Epithelial cell of esophagus (primary cell): ENCODE data around the gene USP20.

Experiments used
- DNase-seq: peaks from one replicate; pipeline ENCODE4 v3.0.0; 2010; ENCODE audit warnings: low read depth
- H3K4me3 ChIP-seq: 2 replicates; pipeline ENCODE4 v1.5.1; 2011; ENCODE audit warnings: mild to moderate bottlenecking, low read length, control low read depth
- TF ChIP-seq, protein P1 (sequence below): IDR thresholded peaks from 2 replicates; pipeline ENCODE4 v1.5.1; 2011; ENCODE audit warnings: low read depth, mild to moderate bottlenecking, low read length, control low read depth, inconsistent platforms; ENCODE audit not compliant: insufficient read depth; ENCODE audit errors: missing control alignments

USP20 gene

DNA sequence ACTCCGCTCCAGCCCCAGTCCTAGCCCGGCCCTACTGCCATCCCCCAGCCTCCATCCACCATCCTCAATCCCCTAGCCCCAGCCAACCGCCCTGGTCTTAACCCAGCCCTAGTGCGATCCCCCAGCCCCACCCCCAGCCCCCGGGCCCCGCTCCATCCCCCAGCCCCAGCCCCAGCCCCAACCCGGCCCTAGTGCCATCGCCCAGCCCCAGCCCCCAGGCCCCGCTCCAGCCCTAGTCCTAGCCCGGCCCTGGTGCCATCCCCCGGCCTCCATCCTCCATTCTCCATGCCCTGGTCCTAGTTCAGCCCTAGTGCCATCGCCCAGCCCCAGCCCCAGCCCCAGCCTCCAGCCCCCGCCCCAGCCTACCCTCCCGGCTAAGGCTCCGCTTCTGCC lies 11.7 kb upstream of the USP20 start:
- DNase-seq: no peak
- peak overlapping the region; percentile 69 for H3K4me3 ChIP-seq
- TF ChIP-seq, protein P1, sequence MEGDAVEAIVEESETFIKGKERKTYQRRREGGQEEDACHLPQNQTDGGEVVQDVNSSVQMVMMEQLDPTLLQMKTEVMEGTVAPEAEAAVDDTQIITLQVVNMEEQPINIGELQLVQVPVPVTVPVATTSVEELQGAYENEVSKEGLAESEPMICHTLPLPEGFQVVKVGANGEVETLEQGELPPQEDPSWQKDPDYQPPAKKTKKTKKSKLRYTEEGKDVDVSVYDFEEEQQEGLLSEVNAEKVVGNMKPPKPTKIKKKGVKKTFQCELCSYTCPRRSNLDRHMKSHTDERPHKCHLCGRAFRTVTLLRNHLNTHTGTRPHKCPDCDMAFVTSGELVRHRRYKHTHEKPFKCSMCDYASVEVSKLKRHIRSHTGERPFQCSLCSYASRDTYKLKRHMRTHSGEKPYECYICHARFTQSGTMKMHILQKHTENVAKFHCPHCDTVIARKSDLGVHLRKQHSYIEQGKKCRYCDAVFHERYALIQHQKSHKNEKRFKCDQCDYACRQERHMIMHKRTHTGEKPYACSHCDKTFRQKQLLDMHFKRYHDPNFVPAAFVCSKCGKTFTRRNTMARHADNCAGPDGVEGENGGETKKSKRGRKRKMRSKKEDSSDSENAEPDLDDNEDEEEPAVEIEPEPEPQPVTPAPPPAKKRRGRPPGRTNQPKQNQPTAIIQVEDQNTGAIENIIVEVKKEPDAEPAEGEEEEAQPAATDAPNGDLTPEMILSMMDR: no peak

DNA sequence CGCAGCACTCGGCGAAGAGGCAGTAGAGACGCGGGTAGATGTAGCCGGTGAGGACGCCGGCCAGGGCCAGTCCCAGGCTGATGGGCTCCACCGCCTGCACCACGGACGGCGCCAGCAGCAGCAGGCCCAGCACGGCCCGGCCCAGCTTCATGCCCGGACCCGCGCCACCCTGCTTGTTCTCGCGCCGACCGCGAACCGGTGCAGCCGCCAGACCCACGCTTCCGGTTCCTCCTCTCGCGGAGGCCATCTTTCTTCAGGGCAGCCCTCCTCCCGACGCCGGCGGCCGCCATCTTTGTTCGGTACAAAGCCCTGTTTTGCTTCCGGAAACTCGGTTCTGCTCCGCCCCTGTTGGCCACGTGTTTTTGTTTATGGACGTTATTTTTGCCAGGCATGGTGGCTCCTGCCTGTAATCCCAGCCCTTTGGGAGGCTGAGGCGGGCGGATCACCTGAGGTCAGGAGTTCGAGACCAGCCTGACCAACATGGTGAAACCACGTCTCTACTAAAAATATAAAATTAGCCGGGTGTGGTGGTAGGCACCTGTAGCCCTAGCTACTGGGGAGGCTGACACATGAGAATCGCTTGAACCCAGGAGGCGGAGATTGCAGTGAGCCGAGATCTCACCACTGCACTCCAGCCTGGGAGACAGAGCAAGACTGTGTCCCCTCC lies 11.2 kb upstream of the USP20 start, which contains the start of gene TOR1A:
Gene TOR1A (minus strand): TSS at position 202 of the 667 bp plus-strand sequence. CDS start 51 bp downstream, at position 151.
- peak; percentile 96 for DNase-seq
- peak within 1 kb of the TSS; percentile 69 for H3K4me3 ChIP-seq
- TF ChIP-seq, protein P1: no peak

DNA sequence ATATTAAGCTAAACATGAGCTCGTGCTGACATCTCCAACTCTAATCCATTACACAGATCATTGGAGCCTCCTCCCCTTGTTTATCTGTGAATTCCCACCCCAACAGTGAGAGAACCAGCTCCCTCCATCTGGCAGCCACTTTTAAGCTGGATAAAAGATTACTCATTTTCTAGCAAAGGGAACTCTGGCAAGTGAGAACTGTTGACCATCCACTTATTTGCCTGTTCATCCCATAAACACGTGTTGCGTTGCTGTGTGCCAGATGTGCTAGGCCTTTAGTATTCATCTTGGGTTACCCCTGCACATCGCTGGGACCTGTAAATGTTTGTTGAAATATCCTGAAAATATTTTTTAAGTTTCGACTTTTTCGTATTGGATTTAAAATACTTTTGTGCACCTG lies 8.9 kb upstream of the USP20 start:
- H3K4me3 ChIP-seq: no peak overlapping the region
- TF ChIP-seq, protein P1: no peak
- no peak for DNase-seq

DNA sequence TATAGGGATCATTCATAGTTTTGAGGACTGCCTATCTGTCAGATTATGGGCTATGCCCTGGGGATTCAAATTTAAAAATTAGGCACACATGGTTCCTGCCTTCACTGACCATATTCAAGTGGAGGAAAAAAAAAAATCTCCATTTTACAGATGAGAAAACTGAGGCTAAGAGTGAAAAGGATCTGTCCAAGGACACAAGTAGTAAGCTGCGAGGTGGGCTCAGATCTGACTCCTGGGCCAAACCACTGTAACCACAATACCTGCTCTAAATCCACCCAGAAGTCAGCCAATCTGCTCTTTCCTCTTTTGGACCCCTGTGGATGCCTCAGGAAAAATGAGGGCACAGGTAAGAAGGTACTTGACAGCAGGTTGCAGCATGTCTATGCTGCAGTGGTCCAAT lies 8.5 kb upstream of the USP20 start:
- TF ChIP-seq, protein P1: no peak
- H3K4me3 ChIP-seq: no peak overlapping the region
- DNase-seq: no peak

DNA sequence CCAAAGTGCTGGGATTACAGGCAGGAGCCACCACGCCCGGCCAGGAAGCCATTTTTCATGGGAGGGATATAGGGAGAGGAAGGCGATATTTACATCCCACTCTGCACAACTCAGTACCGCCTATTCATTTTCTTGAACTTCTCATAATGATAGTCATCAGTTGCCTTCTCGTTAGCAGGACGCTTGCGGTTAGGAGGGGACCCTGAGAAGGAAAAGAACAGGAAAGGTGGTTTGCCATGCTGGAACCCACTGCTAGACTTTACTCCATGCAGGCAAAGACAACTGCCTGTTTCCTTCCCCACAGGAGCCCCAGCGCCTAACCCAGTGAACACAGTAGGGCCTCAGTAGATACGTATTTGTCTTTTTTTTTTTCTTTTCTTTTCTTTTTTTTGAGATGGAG lies 7.2 kb upstream of the USP20 start:
- TF ChIP-seq, protein P1: no peak
- DNase-seq: no peak
- H3K4me3 ChIP-seq: no peak overlapping the region

DNA sequence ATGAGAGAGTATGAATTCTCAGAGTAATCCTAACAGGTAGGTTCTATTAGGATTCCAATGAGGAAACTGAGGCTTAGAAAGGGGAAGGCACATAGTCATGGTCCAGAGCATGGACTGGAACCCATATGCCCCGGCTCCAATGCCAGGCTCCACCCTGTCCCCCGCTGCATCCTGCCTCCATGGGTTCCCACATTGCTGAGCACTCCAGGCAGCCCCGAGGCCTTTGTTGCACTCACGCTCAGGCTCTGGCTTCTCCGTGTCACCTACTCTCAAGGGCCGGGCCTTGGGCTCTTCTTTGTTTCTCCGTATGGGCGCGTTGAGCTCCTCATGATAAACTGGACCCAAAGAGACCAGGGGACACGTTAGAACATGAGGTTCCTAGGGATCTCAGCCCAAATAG lies 6.3 kb upstream of the USP20 start:
- DNase-seq: no peak
- H3K4me3 ChIP-seq: no peak overlapping the region
- TF ChIP-seq, protein P1: no peak

DNA sequence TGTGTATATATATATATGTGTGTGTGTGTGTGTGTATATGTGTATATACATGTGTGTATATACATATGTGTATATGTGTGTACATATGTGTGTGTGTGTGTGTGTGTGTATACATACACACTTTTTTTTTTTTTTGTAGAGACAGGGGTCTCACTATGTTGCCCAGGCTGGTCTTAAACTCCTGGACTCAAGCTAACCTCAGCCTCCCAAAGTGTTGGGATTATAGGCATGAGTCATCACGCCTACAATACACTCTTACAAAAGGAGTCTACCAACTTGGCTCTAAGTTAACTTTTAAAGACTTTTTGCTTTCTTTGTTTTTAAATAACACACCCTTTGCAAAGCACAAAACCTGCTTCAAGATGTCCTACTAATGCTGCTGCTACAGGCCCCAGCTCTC lies 2.3 kb upstream of the USP20 start:
- TF ChIP-seq, protein P1: no peak
- DNase-seq: peak; percentile 29
- no peak overlapping the region for H3K4me3 ChIP-seq
